NCI-H446 treated with DMSO at 0.1 percent for 48 hours (cell line): Measurements from ENCODE around the gene ERN1.
A peak's percentile ranks its signal among the peaks of the same experiment; 100 is the strongest.
"Not testable (repeated sequence)": the region's sequence is repeated elsewhere in the genome, so short reads cannot be mapped to it uniquely, and the experiment has no call there.

ENCODE experiments used
- DNase-seq: peaks from one replicate; lab custom pipeline; 2025; lab: John Stamatoyannopoulos, UW

Gene ERN1

DNA sequence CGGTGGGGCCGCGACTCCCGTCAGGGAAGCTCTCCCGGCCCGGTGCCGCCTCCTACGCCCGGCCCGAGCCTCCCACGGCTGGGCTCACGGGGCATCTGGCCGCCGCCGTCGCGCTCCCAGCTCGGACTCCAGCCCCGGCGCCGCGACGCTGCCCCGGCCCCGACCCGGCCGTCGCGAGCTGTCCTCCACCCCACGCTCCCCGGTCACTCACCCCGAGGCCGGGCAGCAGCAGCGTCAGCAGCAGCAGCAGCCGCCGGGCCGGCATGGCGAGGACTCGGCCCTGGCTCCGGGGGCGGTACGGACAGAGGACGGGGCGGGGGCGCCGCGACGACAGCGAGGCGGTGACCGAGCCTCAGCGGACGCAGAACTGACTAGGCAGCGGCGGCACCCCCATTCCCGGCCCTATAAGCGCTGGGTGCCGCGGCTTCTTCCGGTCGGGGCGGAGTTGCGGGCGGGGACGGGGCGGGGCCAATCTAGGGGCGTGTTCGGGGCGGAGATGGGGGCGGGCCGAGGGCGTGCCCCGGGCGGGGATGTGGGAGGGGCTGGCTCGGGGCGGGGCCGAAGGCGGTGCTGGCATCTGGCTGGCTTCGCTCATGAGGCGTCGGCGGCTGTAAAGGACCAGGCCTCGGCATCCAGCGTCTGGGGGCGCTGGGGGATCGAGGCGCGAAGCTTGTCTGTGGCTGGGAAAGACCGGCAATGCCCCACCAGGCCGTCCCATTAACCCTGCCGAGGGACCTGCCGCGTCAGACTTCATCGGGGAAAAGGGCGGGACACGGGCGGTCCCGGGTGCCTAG lies at the start of gene ERN1:
Gene ERN1, minus strand, starts transcription at position 380 of the 794 bp plus-strand sequence. Its CDS starts 115 bp downstream, at position 265.
- DNase-seq, result peak; percentile 55

DNA sequence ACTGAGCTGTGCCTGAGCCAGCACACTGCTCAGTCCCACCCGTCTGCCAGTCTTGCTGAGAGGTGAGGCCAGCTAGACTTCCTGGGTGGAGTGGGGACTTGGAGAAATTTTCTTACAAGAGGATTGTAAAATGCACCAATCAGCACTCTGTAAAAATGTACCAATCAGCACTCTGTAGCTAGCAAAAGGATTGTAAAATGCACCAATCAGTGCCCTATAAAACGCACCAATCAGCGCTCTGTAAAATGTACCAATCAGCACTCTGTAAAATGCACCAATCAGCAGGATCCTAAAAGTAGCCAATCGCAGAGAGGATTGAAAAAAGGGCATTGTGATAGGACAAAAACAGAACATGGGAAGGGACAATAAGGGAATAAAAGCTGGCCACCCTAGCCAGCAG lies 49.1 kb upstream of the ERN1 start:
- DNase-seq, result not testable (repeated sequence)

DNA sequence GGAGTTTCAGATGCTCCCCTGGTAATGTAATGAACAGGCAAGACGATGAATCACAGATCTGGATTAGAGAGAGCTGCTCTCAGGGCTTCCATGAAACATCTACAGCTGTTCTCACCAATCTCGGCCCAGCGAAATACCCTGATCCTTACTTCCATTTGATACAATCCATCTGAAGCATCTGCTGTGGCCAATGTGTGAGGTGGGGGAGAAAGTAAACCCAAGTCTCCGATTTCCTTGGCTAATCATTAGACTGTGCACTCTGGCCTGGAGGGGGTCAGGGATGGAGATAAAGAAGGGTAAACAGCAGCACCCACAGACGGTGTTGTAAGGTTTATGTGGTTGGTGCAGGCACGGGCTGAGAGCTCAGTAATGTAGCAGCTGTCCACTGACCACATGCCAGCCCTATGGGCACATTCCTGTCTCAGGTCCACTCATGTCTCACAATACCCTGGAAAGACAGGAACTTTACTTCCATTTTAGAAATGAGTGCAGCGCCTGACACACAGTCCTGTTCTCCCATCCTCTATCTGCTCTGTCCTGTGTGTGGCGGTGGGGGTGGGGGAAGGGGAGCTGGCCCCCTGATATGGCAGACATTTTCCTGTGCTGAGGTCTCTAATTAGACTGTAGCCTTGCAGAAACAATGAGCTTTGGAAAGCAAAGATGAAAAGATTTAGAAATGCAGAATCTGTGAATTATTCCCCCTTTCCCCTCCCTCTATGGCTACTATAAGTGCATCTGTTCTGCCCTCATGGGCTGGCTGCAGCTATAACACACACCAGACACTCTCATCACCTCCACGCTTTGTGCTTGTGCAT lies 48.3 kb upstream of the ERN1 start:
- no peak for DNase-seq

DNA sequence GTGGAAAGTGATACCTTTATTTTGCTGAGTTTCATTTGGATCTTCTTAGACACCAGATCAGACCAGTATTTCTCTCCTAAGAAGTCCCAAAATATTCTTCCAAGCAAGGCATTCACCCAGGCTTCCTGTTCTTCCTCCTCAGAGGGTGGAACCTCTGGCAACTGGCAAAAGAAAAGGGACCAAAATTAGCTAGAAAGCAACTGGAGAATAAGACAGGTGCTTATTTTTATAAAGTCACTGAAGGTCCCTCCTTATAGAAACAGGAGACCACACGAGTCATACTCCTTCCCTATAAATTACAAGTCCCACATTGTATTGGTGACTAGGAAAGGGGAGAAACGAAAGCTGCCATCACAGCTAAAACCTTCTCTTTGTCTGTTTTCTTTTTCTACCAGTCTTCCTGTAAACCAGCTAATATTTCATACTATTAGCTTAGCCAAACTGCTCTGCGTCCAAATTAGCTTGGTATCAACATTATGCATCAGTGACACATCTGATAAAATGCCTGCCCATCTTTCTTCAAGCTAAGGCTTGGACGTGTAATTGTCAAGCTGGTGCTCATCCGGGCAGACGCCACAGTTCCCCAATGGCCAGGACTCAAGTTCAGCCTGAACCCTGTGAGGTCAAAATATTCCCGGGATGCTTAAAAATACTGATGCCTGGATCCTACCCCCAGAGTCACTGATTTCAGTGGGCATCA lies 47.5 kb upstream of the ERN1 start:
- DNase-seq, result no peak

DNA sequence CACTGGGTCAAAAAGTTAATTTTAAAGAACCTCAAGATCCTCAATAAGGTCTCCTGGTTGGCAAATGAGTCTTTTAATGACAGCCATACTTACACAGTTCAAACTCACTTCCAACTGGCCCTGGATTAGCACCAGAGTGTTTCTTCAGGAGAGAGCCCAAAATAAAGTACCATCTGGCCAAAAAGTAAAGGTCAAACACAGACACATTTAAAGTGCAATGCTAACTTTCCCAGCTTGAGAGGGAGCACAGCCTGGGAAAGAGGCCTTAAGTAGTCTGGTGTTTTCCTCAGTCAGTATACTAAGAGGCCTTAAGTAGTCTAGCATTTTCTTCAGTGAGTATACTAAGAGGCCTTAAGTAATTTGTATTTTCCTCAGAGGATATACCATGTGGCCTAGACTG lies 46.6 kb upstream of the ERN1 start:
- DNase-seq, result no peak

DNA sequence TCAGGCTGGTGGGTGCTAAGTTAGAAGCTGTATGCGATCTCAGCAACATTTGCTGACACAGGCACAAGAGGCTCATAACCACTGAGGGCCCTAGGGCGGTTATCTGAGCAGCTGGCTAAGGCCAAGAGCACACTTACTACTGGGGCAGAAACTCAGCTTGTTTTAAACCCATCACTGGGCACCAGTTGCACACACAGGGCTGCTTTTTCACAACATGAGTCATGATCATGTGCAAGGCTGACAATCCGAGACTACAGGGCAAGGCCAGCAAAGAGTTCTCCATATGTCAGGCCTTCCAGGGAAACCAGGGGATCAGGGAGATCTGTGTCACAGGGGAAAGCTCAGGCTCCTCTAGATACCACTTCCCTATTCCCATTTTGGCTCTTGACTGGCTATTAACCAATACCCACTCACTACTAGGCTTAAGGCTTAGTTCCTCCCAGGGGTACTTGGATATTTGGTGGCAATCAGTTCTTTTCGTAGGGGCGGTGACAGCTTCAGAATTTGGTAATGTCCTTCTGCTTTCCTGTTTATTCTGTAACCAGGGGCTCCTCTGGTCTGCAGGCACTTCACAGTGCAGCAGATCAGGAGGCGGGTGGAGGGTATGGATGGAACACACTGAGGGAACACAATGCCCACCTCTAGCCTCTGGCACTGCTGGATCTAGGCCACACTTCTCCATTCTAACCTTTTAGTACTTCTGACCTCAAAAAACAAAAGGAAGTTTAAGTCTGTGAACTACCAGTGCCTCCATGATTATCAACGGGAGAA lies 44.9 kb upstream of the ERN1 start:
- DNase-seq, result peak; percentile 51

DNA sequence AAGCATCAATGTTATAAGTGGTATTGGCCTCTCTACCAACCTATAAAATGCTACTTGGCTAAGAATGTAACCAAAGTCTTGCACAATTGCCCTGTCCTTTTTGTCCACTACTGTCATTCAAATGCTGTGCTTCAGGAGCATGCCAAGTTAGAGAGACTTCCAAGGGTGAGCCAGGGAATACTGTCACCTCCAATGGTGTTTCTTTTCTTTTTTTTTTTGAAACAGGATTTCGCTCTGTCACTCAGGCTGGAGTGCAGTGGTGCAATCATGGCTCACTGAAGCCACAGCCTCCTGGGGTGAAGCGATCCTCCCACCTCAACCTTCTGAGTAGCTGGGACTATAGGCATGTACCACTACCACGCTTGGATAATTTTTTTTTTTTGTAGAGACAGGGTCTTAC lies 43.7 kb upstream of the ERN1 start:
- no peak for DNase-seq

DNA sequence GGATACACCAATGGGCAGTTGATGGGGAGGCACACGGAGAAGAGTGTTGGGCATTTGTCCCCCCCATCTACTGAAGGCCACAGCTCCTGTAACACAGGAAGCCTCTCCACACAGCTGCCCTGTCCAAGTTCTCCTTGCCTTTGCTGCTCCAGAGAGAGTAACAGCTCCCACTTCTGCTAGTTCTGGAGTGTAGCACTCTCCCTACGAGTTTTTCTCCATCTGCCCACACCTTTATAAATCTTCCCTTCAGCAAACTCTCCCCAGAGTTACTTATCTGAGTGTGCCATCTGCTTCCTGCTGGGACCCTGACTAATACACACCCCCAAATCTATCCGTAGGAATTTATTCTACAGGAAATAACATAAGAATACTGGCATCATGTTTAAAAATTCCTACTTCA lies 42.6 kb upstream of the ERN1 start:
- no peak for DNase-seq

DNA sequence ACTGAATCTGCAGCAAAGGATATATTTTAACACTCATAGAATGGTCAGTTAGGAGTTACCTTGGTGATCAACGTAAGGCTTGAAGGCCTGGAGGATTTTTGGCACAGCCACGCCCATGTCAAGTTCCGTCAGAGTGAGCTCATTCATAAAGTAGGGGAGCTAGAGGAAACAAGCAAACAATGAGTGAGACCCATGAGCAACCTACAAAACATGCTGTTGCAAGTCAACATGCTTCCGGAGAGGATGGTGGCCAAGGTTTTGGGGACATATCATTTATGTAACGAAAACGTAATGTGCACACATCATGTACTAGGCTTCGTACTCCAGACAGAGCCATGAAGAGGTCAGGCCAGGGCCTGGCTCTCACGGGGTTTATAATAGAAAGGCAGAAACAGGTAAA lies 41.1 kb upstream of the ERN1 start:
- DNase-seq, result no peak

DNA sequence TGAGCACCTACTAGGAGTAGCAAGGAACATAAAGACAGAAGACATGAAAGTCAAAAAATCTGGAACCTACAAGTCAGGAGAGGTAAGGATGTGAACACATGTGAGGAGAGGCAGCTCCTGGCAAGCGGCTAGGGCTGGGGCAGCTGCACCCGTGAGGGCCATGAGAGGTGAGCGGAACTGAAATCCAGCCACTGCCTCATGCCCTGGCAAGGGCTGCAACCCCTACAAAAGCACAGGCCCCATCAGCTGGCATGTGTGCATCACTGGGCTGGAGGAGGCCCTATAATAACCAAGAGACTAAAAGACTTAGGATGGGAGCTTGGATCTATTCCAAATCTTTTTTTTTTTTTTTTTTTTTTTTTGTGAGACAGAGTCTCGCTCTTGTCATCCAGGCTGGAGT lies 40.3 kb upstream of the ERN1 start:
- no peak for DNase-seq

DNA sequence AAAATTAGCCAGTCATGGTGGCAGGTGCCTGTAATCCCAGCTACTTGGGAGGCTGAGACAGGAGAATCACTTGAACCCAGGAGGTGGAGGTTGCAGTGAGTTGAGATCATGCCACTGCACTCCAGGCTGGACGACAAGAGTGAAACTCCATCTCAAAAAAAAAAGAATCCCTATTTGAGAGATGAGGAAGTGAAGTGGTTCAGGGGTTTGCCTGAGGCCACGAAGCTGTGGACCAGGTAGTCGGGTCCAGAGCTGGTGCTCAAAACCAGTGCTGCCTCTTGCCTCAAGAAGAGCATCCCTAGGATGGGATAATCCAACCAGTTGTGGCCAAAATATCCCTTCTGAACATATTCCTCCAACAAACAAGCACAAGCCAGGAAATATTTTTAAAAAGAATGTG lies 37.7 kb upstream of the ERN1 start:
- DNase-seq, result not testable (repeated sequence)

DNA sequence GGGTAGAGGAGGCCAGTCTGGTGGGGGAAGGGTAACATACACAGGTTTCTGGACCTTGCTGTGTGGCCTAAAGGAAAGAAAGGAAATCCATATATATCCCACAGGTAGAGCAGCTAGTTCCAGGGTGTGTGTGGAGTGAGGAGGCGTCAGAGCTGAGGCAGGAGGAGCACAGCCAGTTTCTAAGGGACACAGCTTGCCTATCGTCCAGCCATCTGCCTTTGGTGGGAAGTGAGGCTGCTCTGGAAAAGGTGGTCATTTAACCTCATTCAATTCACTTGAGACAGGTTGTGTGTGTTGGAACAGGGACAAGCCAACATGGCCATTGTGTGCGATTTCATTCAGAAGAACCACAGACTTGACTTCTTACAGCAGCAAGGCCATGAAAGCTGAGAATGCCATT lies 36.9 kb upstream of the ERN1 start:
- no peak for DNase-seq

DNA sequence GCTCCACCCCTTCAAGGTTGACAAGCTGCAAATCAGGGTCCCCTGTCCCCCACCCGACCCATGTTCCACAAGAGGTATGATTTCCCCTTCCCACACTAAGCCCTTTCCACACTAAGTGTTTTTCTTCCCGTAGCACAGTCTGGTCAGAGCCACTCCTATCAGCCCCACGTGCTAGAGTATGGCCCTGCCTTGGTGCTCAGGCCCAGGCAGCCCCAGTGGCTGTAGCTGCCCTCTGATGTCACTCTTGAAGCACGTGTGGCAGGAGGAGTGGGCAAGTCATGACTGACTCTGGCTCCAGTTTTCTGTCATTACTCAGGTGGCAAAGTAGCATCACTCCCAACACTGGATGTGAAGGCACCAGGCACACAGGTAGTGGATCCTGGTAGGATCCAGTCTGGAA lies 35.4 kb upstream of the ERN1 start:
- DNase-seq, result no peak

DNA sequence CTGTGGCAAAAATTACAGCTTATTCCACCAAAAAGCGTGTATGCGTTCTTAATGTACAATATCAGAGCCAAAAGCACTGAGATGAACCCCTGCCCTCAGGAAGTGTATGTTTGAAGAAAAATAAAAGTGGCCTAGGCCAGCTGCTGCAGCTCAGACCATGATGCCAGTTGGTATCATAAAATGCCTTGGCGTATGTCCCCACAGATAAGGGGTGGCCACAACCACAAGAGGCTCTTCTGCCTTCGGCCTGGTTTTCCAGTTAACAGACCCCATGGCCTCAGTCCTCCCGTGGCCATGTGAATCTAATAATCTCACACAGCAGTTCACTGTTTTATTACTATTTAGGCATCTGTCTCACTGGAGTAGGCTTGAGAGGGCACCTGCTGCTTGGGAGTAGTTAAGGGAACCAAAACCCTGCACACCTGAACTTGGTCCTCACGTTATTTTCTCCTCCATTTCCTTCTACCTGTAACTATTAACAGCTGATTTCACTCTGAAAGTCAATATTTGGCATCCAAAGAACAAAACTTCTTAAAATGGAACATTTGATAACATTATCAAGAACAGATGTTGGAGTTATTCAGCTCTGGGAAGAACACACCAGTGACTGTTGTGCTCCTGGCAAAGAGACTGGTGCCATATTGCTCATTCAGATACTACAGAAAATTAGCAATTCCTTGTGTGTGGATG lies 34.8 kb upstream of the ERN1 start:
- DNase-seq, result no peak

DNA sequence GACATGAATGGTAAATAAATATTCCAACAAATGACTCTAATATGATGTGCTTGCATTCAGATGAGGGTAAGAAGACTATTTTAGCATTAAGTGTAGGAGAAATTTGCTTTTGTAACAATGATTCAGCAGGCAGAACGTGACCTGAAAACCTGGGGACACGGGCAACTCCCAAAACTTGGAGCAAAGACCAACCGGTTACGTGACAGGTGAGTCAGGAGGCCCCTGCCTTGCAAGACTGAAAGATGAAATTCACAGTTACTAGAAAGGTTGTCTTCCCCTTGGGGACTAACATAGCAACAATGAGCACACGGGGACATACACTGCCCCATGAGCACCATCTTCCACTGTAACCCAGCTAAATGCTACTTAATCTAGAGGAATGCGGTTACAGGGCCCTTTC lies 33.5 kb upstream of the ERN1 start:
- DNase-seq, result no peak

DNA sequence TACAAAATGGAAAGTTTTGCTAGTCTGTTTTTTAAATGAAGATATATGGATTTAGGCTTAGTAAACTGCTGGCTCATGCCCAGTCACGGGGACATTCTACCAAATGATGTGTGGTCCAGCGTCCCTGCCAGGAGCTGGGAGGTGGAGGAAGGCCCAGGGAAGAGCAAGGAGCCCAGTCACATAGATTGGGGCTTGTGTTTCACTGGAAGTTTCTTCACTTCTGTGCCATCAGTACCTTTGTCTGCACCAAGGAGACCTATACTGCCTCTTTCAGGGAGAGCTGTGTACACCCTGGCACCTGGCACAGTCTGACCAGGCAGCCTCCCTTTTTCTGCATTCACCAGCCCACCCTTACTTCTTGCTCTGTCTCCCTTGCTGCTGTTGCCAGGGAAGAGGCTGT lies 32.6 kb upstream of the ERN1 start:
- no peak for DNase-seq

DNA sequence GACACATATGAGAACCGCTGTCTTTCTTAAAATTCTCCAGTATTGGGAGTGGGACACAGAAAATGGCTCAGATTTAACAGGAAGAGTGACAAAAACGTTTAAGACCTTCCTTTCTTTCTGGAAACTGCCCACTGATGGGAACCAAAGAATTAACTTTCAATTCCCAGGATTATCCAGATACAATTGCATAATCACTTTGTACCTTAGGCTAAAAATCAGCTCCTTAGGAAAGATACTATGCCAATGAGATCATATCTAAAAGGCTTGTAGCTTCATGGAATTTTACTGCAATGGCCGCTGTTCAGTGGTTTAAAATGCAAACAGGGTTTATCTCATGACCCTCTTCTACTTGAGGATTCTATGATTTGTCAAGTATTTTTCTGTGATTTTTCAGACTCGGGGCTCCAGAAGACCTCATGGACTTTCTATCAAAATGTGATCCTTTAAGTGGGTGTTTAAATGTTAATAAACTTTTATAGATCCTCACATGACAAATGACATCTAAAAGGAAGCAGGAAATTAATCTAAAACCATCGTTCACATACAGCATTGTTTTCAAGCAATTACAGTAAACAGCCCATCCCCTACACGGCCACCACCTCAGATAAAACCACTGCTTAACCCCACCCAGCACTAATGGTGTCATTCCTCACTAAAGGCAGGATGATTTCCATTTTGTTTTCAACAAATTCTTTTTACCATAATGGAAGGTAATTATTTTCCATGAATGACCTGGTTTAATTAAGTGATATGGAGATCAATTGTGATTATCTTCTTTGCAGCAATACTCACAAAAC lies 31.6 kb upstream of the ERN1 start:
- DNase-seq, result no peak

DNA sequence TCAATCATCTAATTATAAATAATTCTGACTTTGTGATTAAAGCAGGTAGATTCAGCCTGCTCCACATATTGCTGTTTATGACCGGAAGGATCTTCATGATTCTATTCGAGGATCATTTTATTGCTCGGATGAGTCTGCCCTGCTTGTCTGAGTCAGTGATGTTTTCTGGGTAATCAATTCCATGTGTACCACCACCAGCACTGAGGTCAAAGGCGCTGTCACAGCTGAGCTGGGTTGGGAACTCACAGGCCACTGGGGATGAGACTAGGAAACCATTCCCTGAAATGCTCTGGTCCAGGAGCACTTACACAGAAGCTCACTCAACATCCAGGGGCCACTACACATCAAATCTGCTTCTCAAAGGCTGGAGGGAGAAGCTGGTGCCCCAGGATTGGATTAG lies 30.4 kb upstream of the ERN1 start:
- no peak for DNase-seq

DNA sequence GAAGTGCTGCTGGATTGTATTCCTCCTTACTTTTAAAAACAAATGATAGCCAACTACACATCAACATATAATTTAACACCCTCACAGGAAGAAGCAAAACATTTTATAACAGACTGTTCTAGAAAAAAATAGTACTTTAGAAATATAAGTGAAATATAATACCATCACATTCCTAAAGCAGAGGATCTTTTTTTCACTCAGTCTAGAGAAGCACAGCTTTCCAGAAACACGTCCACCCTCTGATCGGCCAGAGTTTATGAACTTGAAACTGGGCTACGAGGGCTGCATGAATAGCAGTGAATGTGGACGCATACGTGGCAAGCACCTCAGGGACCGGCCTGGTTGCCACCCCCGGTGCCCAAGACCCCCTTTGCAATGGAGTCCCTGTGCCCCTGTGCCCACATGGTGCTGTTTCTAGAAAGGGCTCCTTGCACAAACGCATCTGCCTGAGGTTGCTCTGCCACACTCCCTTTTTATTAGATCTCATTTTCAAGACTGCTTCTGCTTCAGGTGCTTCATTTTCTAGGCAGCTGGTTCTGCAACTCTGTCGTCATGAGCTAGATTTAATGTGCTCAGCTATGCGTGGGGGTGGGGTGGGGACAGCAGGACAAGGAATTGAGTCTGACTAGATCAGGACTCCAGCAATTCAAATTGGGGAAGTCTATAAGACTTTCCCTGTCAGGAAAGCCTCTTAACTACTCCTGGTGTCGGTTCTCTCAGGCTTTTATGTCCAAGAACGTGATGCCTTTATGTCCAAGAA lies 29.1 kb upstream of the ERN1 start:
- DNase-seq, result no peak

DNA sequence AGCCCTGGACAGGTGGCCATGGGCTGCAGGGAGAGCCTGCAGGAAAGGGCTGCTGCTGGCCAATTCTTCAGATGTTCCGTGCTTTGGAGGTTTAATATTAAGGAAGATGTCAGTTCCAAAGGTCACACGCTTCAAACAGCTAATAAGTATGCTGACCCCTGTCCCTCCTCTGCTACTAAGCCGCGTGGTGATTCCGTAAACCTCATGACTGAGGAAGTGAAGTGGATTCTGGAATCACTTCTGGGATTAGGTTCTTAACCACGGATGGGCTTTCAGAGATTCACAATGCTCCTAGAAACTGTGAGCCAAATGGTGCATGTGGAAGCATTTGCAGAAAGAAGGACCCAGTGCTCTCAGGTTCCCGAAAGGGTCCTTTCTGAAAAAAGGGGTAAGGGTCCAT lies 28.5 kb upstream of the ERN1 start:
- no peak for DNase-seq
